SK-MEL-5 (cell line): ENCODE data around the gene SEPTIN3. TPM values are rescaled to one million over a fixed set of nuclear protein-coding genes. Genes with fewer than 3 reads are reported as not detected.
A peak's percentile ranks its signal among the peaks of the same experiment; 100 is the strongest.
"Not testable (repeated sequence)": the region's sequence is repeated elsewhere in the genome, so short reads cannot be mapped to it uniquely, and the experiment has no call there.

Experiments
- DNase-seq: peaks from one replicate; pipeline ENCODE4 v3.0.0-alpha.2; 2016; ENCODE audit warnings: low read depth, low spot score
- in situ Hi-C: cut with HindIII; loops from 2 replicates; pipeline ENCODE4 v1.10.0; 2016; ENCODE audit warnings: low sequenced_read_pairs, high pct_unique_total_duplicates, low pct_unique_long_range_greater_than_20kb
- total RNA-seq: library from RNA; depleted of rRNA; stranded (reverse); fragments of >200 nt; shearing (Covaris generic); gene quantifications from 2 replicates; pipeline ENCODE4 v1.2.3, GENCODE V29; 2014

Gene SEPTIN3
- total RNA-seq, 1 experiment from 2014 or later: 25.9 TPM

- DNase-seq: peak; percentile 31
- in situ Hi-C loops: no loop called here
These were observed 29.0 kb upstream of the SEPTIN3 start for GRCh38 chr22:41939981-41940831.

GRCh38 chr22:41940832-41941765, 28.1 kb upstream of the SEPTIN3 start:
- peak; percentile 88 for DNase-seq
- in situ Hi-C loops: no loop called here

GRCh38 chr22:41943661-41944209, 25.5 kb upstream of the SEPTIN3 start:
- in situ Hi-C loops: no loop called here
- DNase-seq: no peak

- in situ Hi-C loops: no loop called here
These were observed 22.4 kb upstream of the SEPTIN3 start, which contains the start of gene CENPM for GRCh38 chr22:41946629-41947423. TSS of gene CENPM (minus strand) at chr22:41947152. CDS start at chr22:41947076, 76 bp downstream.

GRCh38 chr22:41947424-41948080, 21.7 kb upstream of the SEPTIN3 start:
- no peak for DNase-seq
- in situ Hi-C loops: no loop called here

More at GRCh38 chr22:41946629-41947423, 22.4 kb upstream of the SEPTIN3 start, which contains the start of gene CENPM:
- DNase-seq: peak; percentile 98

- in situ Hi-C loops: no loop called here
- DNase-seq: peak; percentile 73
These were observed 21.1 kb upstream of the SEPTIN3 start for GRCh38 chr22:41948142-41948541.

GRCh38 chr22:41948928-41949296, 20.3 kb upstream of the SEPTIN3 start:
- DNase-seq, in situ Hi-C loops: not testable (repeated sequence)

GRCh38 chr22:41949297-41949965, 19.8 kb upstream of the SEPTIN3 start:
- in situ Hi-C loops: no loop called here
- DNase-seq: no peak

GRCh38 chr22:41951898-41952474, 17.3 kb upstream of the SEPTIN3 start, which contains the start of gene SMIM45:
TSS of gene SMIM45 (plus strand) at chr22:41952150.
- in situ Hi-C loops: no loop called here
- DNase-seq: no peak

GRCh38 chr22:41952713-41953112, 16.5 kb upstream of the SEPTIN3 start:
- DNase-seq: no peak
- in situ Hi-C loops: no loop called here

GRCh38 chr22:41957941-41958556, 11.2 kb upstream of the SEPTIN3 start:
- in situ Hi-C loops: no loop called here
- no peak for DNase-seq

GRCh38 chr22:41963453-41964111, 5.7 kb upstream of the SEPTIN3 start:
- in situ Hi-C loops: no loop called here
- peak; percentile 79 for DNase-seq

- in situ Hi-C loops: no loop called here
- peak; percentile 76 for DNase-seq
These were observed 5.1 kb upstream of the SEPTIN3 start for GRCh38 chr22:41964112-41964491.

GRCh38 chr22:41966225-41966606, 3.0 kb upstream of the SEPTIN3 start:
- in situ Hi-C loops: no loop called here
- no peak for DNase-seq

- in situ Hi-C loops: no loop called here
- peak; percentile 93 for DNase-seq
These were observed 2.5 kb upstream of the SEPTIN3 start for GRCh38 chr22:41966607-41967240.
